H1 (cell line): ENCODE measurements around the gene SLC35E1. TPM values are rescaled to one million over a fixed set of nuclear protein-coding genes. Genes with fewer than 3 reads are reported as not detected.

ENCODE experiments used
- CTCF ChIA-PET: fragments of 300-600 bp; sonication (Branson Sonifier 250); formaldehyde crosslinking; loops from one replicate; lab custom pipeline; 2021; ENCODE audit not compliant: partially characterized antibody; lab: Charles Lee
- POLR2A ChIA-PET: fragments of 300-600 bp; sonication (Branson Sonifier 250); formaldehyde crosslinking; loops from one replicate; lab custom pipeline; 2021; ENCODE audit warnings: inconsistent platforms; ENCODE audit not compliant: partially characterized antibody; lab: Charles Lee
- DNase-seq, 2 experiments: peaks; one replicate each; pipeline versions ENCODE4 v3.0.0 to v3.0.0-alpha.2; 2010 to 2022; ENCODE audit warnings: low spot score in 2 of 2, low read depth in 1 of 2, mixed read lengths in 1 of 2
- FAIRE-seq: peaks from 2 replicates; lab custom pipeline; 2011; peaks lifted over from hg19 to GRCh38; lab: Jason Lieb, UNC
- H2AFZ ChIP-seq: 2 replicates; pipeline ENCODE4 v1.8.1; 2012; ENCODE audit warnings: low read length, inconsistent platforms
- H2AK5ac ChIP-seq: 2 replicates; pipeline ENCODE4 v1.6.1; 2013; ENCODE audit warnings: low read depth, low read length
- H2BK120ac ChIP-seq: replicated peaks from 2 replicates; pipeline ENCODE3; 2013; ENCODE audit warnings: low read depth, low read length, inconsistent platforms
- H2BK12ac ChIP-seq: 2 replicates; pipeline ENCODE4 v1.6.1; 2013; ENCODE audit warnings: low read depth, low read length
- H2BK15ac ChIP-seq: 2 replicates; pipeline ENCODE4 v1.6.1; 2013; ENCODE audit warnings: low read length
- H2BK20ac ChIP-seq: 2 replicates; pipeline ENCODE4 v1.6.1; 2013; ENCODE audit warnings: low read length
- H2BK5ac ChIP-seq: 2 replicates; pipeline ENCODE4 v1.6.1; 2013; ENCODE audit warnings: low read depth, low read length
- H3K14ac ChIP-seq: 2 replicates; pipeline ENCODE4 v1.6.1; 2013; ENCODE audit warnings: inconsistent platforms; ENCODE audit not compliant: insufficient read length
- H3K18ac ChIP-seq: 2 replicates; pipeline ENCODE4 v1.6.1; 2013; ENCODE audit warnings: low read length; ENCODE audit errors: extremely low read depth
- H3K23ac ChIP-seq: 2 replicates; pipeline ENCODE4 v1.6.1; 2013; ENCODE audit warnings: inconsistent platforms; ENCODE audit not compliant: insufficient read length
- H3K23me2 ChIP-seq: 2 replicates; pipeline ENCODE4 v1.6.1; 2013; ENCODE audit warnings: low read depth, low read length
- H3K27ac ChIP-seq: 2 replicates; pipeline ENCODE4 v1.6.1; 2011; ENCODE audit warnings: low read depth, low read length, inconsistent platforms
- H3K27me3 ChIP-seq, 4 experiments: replicated peaks in 1 of 4; 1 replicate in 1 of 4; 2 replicates in 3 of 4; pipeline versions ENCODE4 v1.6.1 to v1.8.1; 2011 to 2013; ENCODE audit warnings: low read length in 3 of 4, mild to moderate bottlenecking in 3 of 4, inconsistent platforms in 2 of 4, mixed read lengths in 2 of 4, moderate library complexity in 1 of 4; ENCODE audit not compliant: control insufficient read depth in 3 of 4, insufficient read depth in 3 of 4; ENCODE audit errors: extremely low read depth in 1 of 4
- H3K36me3 ChIP-seq, 4 experiments: 2 replicates each; pipeline versions ENCODE4 v1.6.1 to v1.8.1; 2011 to 2013; ENCODE audit warnings: mild to moderate bottlenecking in 4 of 4, low read length in 3 of 4, moderate library complexity in 2 of 4, control low read depth in 1 of 4, inconsistent platforms in 1 of 4; ENCODE audit not compliant: insufficient read depth in 4 of 4, control insufficient read depth in 2 of 4
- H3K4ac ChIP-seq: replicated peaks from 2 replicates; pipeline ENCODE3; 2013; ENCODE audit warnings: low read length, low read depth, mixed read lengths, inconsistent platforms; ENCODE audit not compliant: insufficient read length
- H3K4me1 ChIP-seq, 4 experiments: replicated peaks in 1 of 4; 1 replicate in 1 of 4; 2 replicates in 3 of 4; pipeline versions ENCODE4 v1.6.1 to v1.8.1; 2011 to 2013; ENCODE audit warnings: low read length in 3 of 4, inconsistent platforms in 2 of 4, mixed read lengths in 1 of 4; ENCODE audit not compliant: insufficient read depth in 4 of 4, control insufficient read depth in 3 of 4
- H3K4me2 ChIP-seq, 2 experiments: 2 replicates each; pipeline versions ENCODE4 v1.6.1 to v1.8.1; 2011 to 2013; ENCODE audit warnings: low read depth in 2 of 2, low read length in 2 of 2, control low read depth in 1 of 2, inconsistent platforms in 1 of 2, mild to moderate bottlenecking in 1 of 2; ENCODE audit not compliant: insufficient read depth in 1 of 2
- H3K4me3 ChIP-seq, 4 experiments: fragments of 200-600, 300-600 bp in 1 of 4; sonication (generic), shearing (Covaris generic), sonication (Bioruptor Twin) in 1 of 4; 2 replicates each; pipeline versions ENCODE4 v1.5.1 to v1.8.1; 2011 to 2016; ENCODE audit warnings: low read length in 4 of 4, low read depth in 3 of 4, control low read depth in 2 of 4, inconsistent platforms in 2 of 4, mild to moderate bottlenecking in 2 of 4, mixed read lengths in 1 of 4, moderate library complexity in 1 of 4; ENCODE audit not compliant: insufficient read depth in 2 of 4; ENCODE audit errors: extremely low read depth in 1 of 4
- H3K56ac ChIP-seq: replicated peaks from 2 replicates; pipeline ENCODE3; 2013; ENCODE audit warnings: low read depth, mild to moderate bottlenecking, mixed read lengths, low read length, inconsistent platforms; ENCODE audit not compliant: insufficient read length
- H3K79me1 ChIP-seq: 2 replicates; pipeline ENCODE4 v1.6.1; 2013; ENCODE audit warnings: low read depth, low read length, control low read depth
- H3K79me2 ChIP-seq, 2 experiments: 2 replicates each; pipeline versions ENCODE4 v1.6.1 to v1.8.1; 2012 to 2013; ENCODE audit warnings: low read length in 2 of 2, mild to moderate bottlenecking in 2 of 2, inconsistent platforms in 1 of 2; ENCODE audit not compliant: insufficient read depth in 2 of 2, control insufficient read depth in 1 of 2
- H3K9ac ChIP-seq, 4 experiments: replicated peaks in 1 of 4; 1 replicate in 1 of 4; 2 replicates in 3 of 4; pipeline versions ENCODE4 v1.6.1 to v1.8.1; 2011 to 2013; ENCODE audit warnings: low read depth in 3 of 4, low read length in 3 of 4, control low read depth in 2 of 4, mild to moderate bottlenecking in 2 of 4, moderate library complexity in 2 of 4, inconsistent platforms in 1 of 4; ENCODE audit errors: extremely low read depth in 1 of 4
- H3K9me3 ChIP-seq, 2 experiments: 2 replicates each; pipeline versions ENCODE4 v1.6.1 to v1.8.1; 2012 to 2013; ENCODE audit warnings: mild to moderate bottlenecking in 2 of 2, moderate library complexity in 2 of 2, control low read depth in 1 of 2, inconsistent platforms in 1 of 2, low read depth in 1 of 2, low read length in 1 of 2, mixed read lengths in 1 of 2; ENCODE audit not compliant: insufficient read depth in 2 of 2
- H4K20me1 ChIP-seq, 2 experiments: replicated peaks in 1 of 2; 2 replicates each; pipeline versions ENCODE3 to v1.8.1; 2011 to 2013; ENCODE audit warnings: inconsistent platforms in 2 of 2, low read length in 2 of 2, mild to moderate bottlenecking in 1 of 2; ENCODE audit not compliant: insufficient read depth in 2 of 2, control insufficient read depth in 1 of 2
- H4K5ac ChIP-seq: 2 replicates; pipeline ENCODE4 v1.6.1; 2013; ENCODE audit warnings: low read length, low read depth, mixed read lengths, inconsistent platforms; ENCODE audit not compliant: insufficient read length
- H4K8ac ChIP-seq: 2 replicates; pipeline ENCODE4 v1.8.0; 2013; ENCODE audit warnings: mild to moderate bottlenecking, moderate library complexity, low read length, inconsistent platforms; ENCODE audit not compliant: insufficient read depth; ENCODE audit errors: extremely low read depth
- H4K91ac ChIP-seq: replicated peaks from 2 replicates; pipeline ENCODE3; 2013; ENCODE audit warnings: low read length, mixed read lengths, inconsistent platforms; ENCODE audit not compliant: insufficient read length
- EGR1 ChIP-seq: IDR thresholded peaks from 2 replicates; pipeline ENCODE4 v1.6.1; 2011; ENCODE audit warnings: low read depth, low read length, borderline replicate concordance
- TCF12 ChIP-seq: IDR thresholded peaks from 2 replicates; pipeline ENCODE4 v1.6.1; 2011; ENCODE audit warnings: low read depth, mild to moderate bottlenecking, low read length
- WGBS, 2 experiments: shearing (Covaris generic) in 1 of 2; methylation state at CpG; one replicate each; pipeline versions ENCODE4 v1.1.6 to v1.1.7; 2013 to 2015; ENCODE audit warnings: low lambda C conversion rate in 2 of 2, mixed read lengths in 2 of 2, inconsistent platforms in 1 of 2, low coverage in 1 of 2, missing lambda C conversion rate in 1 of 2; ENCODE audit not compliant: insufficient replicate concordance in 2 of 2, insufficient coverage in 1 of 2, insufficient read length in 1 of 2; ENCODE audit errors: extremely low coverage in 1 of 2, missing lambda C conversion rate in 1 of 2; 5-methylcytosine and 5-hydroxymethylcytosine counted together
- polyA plus RNA-seq, 7 experiments: library from polyadenylated mRNA; depleted of rRNA in 3 of 7; stranded (reverse) in 5 of 7; unstranded in 2 of 7; fragments of >200 nt in 5 of 7; fragments of 200-250 nt in 2 of 7; gene quantifications; 1 replicate in 5 of 7; 2 replicates in 1 of 7; 4 replicates in 1 of 7; pipeline versions ENCODE4 v1.2.1 to v1.2.3, GENCODE V29; 2011 to 2013; ENCODE audit warnings: missing spikeins in 2 of 7, mixed read lengths in 2 of 7
- total RNA-seq: library from RNA; stranded (reverse); fragmentation: NEBNext Ultra II Directional; extraction: Animal tissue kit (Norgen Biotek cat#: 25700); gene quantifications from 2 replicates; pipeline ENCODE4 v1.2.1, GENCODE V29; 2021

The SLC35E1 gene
- total and polyA plus RNA-seq, 2 of the 8 experiments (the other 6 are each of a cell fraction or from before 2014, with no cell fraction given): 26.0 to 31.9 TPM

- peak within 1 kb of the TSS; percentile 85 to 92 (median 91) for H3K9ac ChIP-seq
- H3K36me3 ChIP-seq: peaks cover 0 to 20% (median 6%) of the 10 kb centered on the region in 4 experiments; a peak in 5 of 8 replicates
- H4K5ac ChIP-seq: peak within 1 kb of the TSS; percentile 86
- 2% methylated on average over 52 of the region's 108 CpGs; no CpG with 5 or more reads in 1 of the 2 experiments for WGBS, 2 experiments
- peak within 1 kb of the TSS; percentile 80 for H2BK5ac ChIP-seq
- H3K79me1 ChIP-seq: peaks cover 7% of the 10 kb centered on the region; the same call in 1 of the 2 replicates
- peaks cover 0 to 5% (median 3%) of the 10 kb centered on the region in 4 experiments; a peak in 4 of 7 replicates for H3K4me1 ChIP-seq
- H2AFZ ChIP-seq: no peak within 1 kb of the TSS
- no peak within 1 kb of the TSS for H3K14ac ChIP-seq
- H2BK20ac ChIP-seq: no peak within 1 kb of the TSS
- no peak for FAIRE-seq
- H3K23ac ChIP-seq: no peak within 1 kb of the TSS
- peak within 1 kb of the TSS; percentile 32 for H3K4ac ChIP-seq
- CTCF ChIA-PET: interaction anchor here (1.2 to 1.6 kb wide), 2 partner anchors 14 to 23 kb away, joined by 3 read pairs; no protein-coding TSS in a partner anchor
- peaks cover 35 to 59% of the 10 kb centered on the region in 2 experiments for H3K79me2 ChIP-seq
- H2BK120ac ChIP-seq: no peak within 1 kb of the TSS
- no peak within 1 kb of the TSS for H2BK15ac ChIP-seq
- H3K4me2 ChIP-seq: peak within 1 kb of the TSS; percentile 91 to 95
- H3K23me2 ChIP-seq: peaks cover 6% of the 10 kb centered on the region; the same call in 1 of the 2 replicates
- peak within 1 kb of the TSS; percentile 74 for H4K91ac ChIP-seq
- H3K27ac ChIP-seq: peak within 1 kb of the TSS; percentile 89
- H2AK5ac ChIP-seq: 0 out of 2 replicates have a peak within 1 kb of the TSS, but pooled peaks have one; percentile 69
- peaks cover 14 to 22% of the 10 kb centered on the region in 2 experiments for H4K20me1 ChIP-seq
- H3K4me3 ChIP-seq: peak within 1 kb of the TSS; percentile 86 to 99 (median 99)
- peak within 1 kb of the TSS; percentile 86 for H3K56ac ChIP-seq
- H4K8ac ChIP-seq: peak within 1 kb of the TSS; percentile 97
- DNase-seq: peak; percentile 60 to 93
- peak within 1 kb of the TSS; percentile 13; the same call in 1 of the 2 replicates for H3K18ac ChIP-seq
- POLR2A ChIA-PET: interaction anchor here (0.8 to 1.6 kb wide), 9 partner anchors 9 to 50 kb away, joined by 3 to 7 read pairs (median 3); no protein-coding TSS in a partner anchor
- no peaks in the 10 kb centered on the region for H3K27me3 ChIP-seq
- H3K9me3 ChIP-seq: no peaks in the 10 kb centered on the region
- no peak within 1 kb of the TSS for H2BK12ac ChIP-seq
- no peak for TF ChIP-seq EGR1
- TF ChIP-seq TCF12: no peak
These were observed 29.9 kb downstream of the SLC35E1 start, which contains the start of gene CHERP for GRCh38 chr19:16542045-16542909. Gene CHERP, minus strand, starts transcription at chr19:16542437. Its CDS starts 59 bp downstream, at chr19:16542378.
